DND-41 (cell line): ENCODE data around the gene PIGV.
"Not testable (repeated sequence)": the region's sequence is repeated elsewhere in the genome, so short reads cannot be mapped to it uniquely, and the experiment has no call there.

Experiments
- EZH2 ChIP-seq: IDR thresholded peaks from 3 replicates; pipeline ENCODE4 v1.6.1; 2012; ENCODE audit warnings: borderline replicate concordance, low read depth, mild to moderate bottlenecking, moderate library complexity, low read length, inconsistent platforms; ENCODE audit not compliant: severe bottlenecking
- TF ChIP-seq, protein P1 (sequence below): IDR thresholded peaks from 2 replicates; pipeline ENCODE4 v1.5.1; 2012; ENCODE audit warnings: borderline replicate concordance, low read length, moderate library complexity, mild to moderate bottlenecking; ENCODE audit not compliant: poor library complexity, severe bottlenecking; ENCODE audit errors: extremely low read depth

DNA sequence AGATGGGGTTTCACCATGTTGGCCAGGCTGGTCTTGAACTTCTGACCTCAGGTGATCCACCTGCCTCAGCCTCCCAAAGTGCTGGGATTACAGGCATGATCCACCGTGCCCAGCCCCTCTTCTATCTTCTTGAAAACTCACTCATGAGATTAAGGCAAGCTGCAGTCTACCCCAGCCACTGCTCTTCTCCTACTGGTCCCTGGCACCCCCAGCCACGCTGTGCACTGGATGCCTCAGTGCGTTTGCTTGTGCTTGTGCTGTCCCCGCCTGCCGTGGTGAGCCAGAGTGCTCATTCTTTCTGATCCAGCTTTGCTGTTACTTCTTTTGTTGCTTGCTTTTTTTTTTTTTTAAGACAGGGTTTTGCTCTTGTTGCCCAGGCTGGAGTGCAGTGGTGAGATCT is 49.9 kb downstream of the PIGV start:
- TF ChIP-seq, protein P1, sequence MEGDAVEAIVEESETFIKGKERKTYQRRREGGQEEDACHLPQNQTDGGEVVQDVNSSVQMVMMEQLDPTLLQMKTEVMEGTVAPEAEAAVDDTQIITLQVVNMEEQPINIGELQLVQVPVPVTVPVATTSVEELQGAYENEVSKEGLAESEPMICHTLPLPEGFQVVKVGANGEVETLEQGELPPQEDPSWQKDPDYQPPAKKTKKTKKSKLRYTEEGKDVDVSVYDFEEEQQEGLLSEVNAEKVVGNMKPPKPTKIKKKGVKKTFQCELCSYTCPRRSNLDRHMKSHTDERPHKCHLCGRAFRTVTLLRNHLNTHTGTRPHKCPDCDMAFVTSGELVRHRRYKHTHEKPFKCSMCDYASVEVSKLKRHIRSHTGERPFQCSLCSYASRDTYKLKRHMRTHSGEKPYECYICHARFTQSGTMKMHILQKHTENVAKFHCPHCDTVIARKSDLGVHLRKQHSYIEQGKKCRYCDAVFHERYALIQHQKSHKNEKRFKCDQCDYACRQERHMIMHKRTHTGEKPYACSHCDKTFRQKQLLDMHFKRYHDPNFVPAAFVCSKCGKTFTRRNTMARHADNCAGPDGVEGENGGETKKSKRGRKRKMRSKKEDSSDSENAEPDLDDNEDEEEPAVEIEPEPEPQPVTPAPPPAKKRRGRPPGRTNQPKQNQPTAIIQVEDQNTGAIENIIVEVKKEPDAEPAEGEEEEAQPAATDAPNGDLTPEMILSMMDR, result not testable (repeated sequence)
- not testable (repeated sequence) for TF ChIP-seq EZH2
